Neural cell (in vitro differentiated cells): ENCODE results near the gene P2RY6. TPM values are rescaled to one million over a fixed set of nuclear protein-coding genes. Genes with fewer than 3 reads are reported as not detected.

ENCODE experiments used
- H2AFZ ChIP-seq: fragments of 200-600, 300-800 bp; sonication (generic), shearing (Covaris generic); 2 replicates; pipeline ENCODE4 v1.6.0; 2014; ENCODE audit warnings: low read depth, mild to moderate bottlenecking, antibody characterized with exemption, low read length, moderate library complexity
- H3F3A ChIP-seq: fragments of 200-600 bp; shearing (Covaris generic); 2 replicates; pipeline ENCODE4 v1.6.1; 2016; ENCODE audit warnings: mild to moderate bottlenecking, moderate library complexity, mixed read lengths, antibody characterized with exemption, low read length; ENCODE audit not compliant: insufficient read depth, poor library complexity, severe bottlenecking
- H3K27ac ChIP-seq: fragments of 200-600, 300-800 bp; sonication (generic), shearing (Covaris generic); 2 replicates; pipeline ENCODE4 v1.5.1; 2014; ENCODE audit warnings: mild to moderate bottlenecking, low read length, moderate library complexity
- H3K27me3 ChIP-seq: fragments of 300-800, 200-600 bp; sonication (generic), shearing (Covaris generic); 2 replicates; pipeline ENCODE4 v1.6.0; 2014; ENCODE audit warnings: mild to moderate bottlenecking, low read depth, low read length, moderate library complexity; ENCODE audit not compliant: insufficient read depth
- H3K36me3 ChIP-seq: fragments of 300-800, 200-600 bp; sonication (generic), shearing (Covaris generic); 2 replicates; pipeline ENCODE4 v1.5.1; 2014; ENCODE audit warnings: mild to moderate bottlenecking, antibody characterized with exemption, low read length, moderate library complexity; ENCODE audit not compliant: insufficient read depth
- H3K4me2 ChIP-seq: fragments of 300-800, 200-600 bp; sonication (generic), shearing (Covaris generic); 2 replicates; pipeline ENCODE4 v1.6.0; 2014; ENCODE audit warnings: mild to moderate bottlenecking, low read length
- H3K4me3 ChIP-seq: fragments of 300-800, 200-600 bp; sonication (generic), shearing (Covaris generic); 2 replicates; pipeline ENCODE4 v1.5.1; 2014; ENCODE audit warnings: mild to moderate bottlenecking, low read length, moderate library complexity
- H3K79me2 ChIP-seq: fragments of 200-600 bp; shearing (Covaris generic); replicated peaks from 2 replicates; pipeline ENCODE4 v1.6.0; 2014; ENCODE audit warnings: mild to moderate bottlenecking, low read length, moderate library complexity; ENCODE audit not compliant: insufficient read depth
- H3K9ac ChIP-seq: fragments of 300-800, 200-600 bp; sonication (generic), shearing (Covaris generic); 2 replicates; pipeline ENCODE4 v1.6.1; 2016; ENCODE audit warnings: mild to moderate bottlenecking, low read length, mixed read lengths
- H3K9me2 ChIP-seq: fragments of 200-600 bp; shearing (Covaris generic); 2 replicates; pipeline ENCODE4 v1.6.1; 2016; ENCODE audit warnings: mild to moderate bottlenecking, low read length, mixed read lengths; ENCODE audit not compliant: insufficient read depth
- H3K9me3 ChIP-seq: fragments of 200-600, 300-800 bp; sonication (generic), shearing (Covaris generic); 2 replicates; pipeline ENCODE4 v1.6.1; 2016; ENCODE audit warnings: mild to moderate bottlenecking, mixed run types, low read length, moderate library complexity, mixed read lengths
- H4K20me1 ChIP-seq: fragments of 200-600 bp; shearing (Covaris generic); 2 replicates; pipeline ENCODE4 v1.6.1; 2016; ENCODE audit warnings: mild to moderate bottlenecking, mixed run types; ENCODE audit not compliant: insufficient read depth
- CTCF ChIP-seq: fragments of 450-650 bp; IDR thresholded peaks from 2 replicates; pipeline ENCODE4 v1.5.1; 2014; ENCODE audit warnings: antibody characterized with exemption, mild to moderate bottlenecking, moderate library complexity; ENCODE audit not compliant: poor library complexity, severe bottlenecking
- EP300 ChIP-seq: fragments of 450-650 bp; conservative IDR thresholded peaks from 2 replicates; pipeline ENCODE4 v1.6.1; 2014; ENCODE audit warnings: antibody characterized with exemption, mild to moderate bottlenecking, moderate library complexity; ENCODE audit not compliant: poor library complexity, severe bottlenecking
- EZH2 ChIP-seq: fragments of 200-600, 300-800 bp; shearing (Covaris generic), sonication (generic); IDR thresholded peaks from 2 replicates; pipeline ENCODE4 v1.6.1; 2014; ENCODE audit warnings: antibody characterized with exemption, low read length, borderline replicate concordance, mild to moderate bottlenecking; ENCODE audit not compliant: insufficient read depth, poor library complexity, severe bottlenecking
- MXI1 ChIP-seq: fragments of 450-650 bp; conservative IDR thresholded peaks from 2 replicates; pipeline ENCODE4 v1.6.1; 2014; ENCODE audit warnings: antibody characterized with exemption, mild to moderate bottlenecking; ENCODE audit not compliant: poor library complexity, severe bottlenecking
- POLR2AphosphoS5 ChIP-seq: IDR thresholded peaks from 2 replicates; pipeline ENCODE4 v1.6.1; 2012
- RAD21 ChIP-seq: fragments of 450-650 bp; conservative IDR thresholded peaks from 2 replicates; pipeline ENCODE4 v1.6.1; 2014; ENCODE audit warnings: antibody characterized with exemption, mild to moderate bottlenecking, moderate library complexity
- SMC3 ChIP-seq: fragments of 450-650 bp; conservative IDR thresholded peaks from 2 replicates; pipeline ENCODE4 v1.6.1; 2014; ENCODE audit warnings: antibody characterized with exemption, mild to moderate bottlenecking, moderate library complexity; ENCODE audit not compliant: poor library complexity
- TAF1 ChIP-seq: IDR thresholded peaks from 2 replicates; pipeline ENCODE4 v1.6.1; 2012; ENCODE audit warnings: low read depth
- polyA plus RNA-seq: library from polyadenylated mRNA; depleted of rRNA; stranded (reverse); fragments of >200 nt; gene quantifications from 2 replicates; pipeline ENCODE4 v1.2.3, GENCODE V29; 2014
- TF ChIP-seq, protein P1 (sequence below): IDR thresholded peaks from 2 replicates; pipeline ENCODE4 v1.6.1; 2012; ENCODE audit warnings: borderline replicate concordance

P2RY6 gene
- polyA plus RNA-seq, 1 donor from 2014 or later, result not detected

DNA sequence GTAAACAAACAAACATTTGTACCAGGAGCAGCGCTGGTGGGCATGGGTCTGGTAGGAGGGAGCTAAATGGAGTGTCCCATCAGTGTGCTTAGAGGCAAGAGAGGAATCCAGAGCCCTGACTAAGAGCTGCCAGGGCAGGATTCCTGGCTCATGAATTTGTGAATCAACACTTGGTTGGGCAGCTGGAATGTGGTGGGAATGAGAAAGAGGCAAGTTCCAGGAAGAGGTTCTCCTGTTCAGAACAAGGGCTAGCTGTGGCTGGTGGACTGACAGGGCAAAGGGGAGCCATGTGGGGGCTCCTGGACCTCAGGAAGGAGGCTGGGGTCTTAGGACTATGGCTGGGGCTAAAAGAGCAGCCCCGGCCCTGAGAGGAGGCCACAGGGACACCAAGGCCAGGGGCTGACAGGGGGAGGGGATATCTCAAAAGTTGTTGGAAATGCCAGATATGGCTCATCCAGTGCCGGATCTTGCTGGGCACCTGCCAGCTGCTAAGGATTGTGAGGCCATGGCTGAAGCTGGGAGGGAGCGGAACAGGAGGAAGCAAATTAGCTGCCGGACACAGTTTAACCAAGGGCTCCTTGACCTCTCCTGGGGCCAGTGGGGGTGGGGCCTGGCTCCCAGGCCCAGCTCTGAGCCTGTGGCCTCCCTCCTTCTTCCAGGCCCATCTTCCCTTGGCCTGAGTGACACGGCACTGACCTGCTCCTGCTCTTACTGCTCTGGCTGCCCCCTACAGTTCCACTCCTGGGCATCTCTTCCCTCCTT, 14.6 kb upstream of the P2RY6 start:
- no peak for TF ChIP-seq POLR2AphosphoS5
- no peak for TF ChIP-seq EP300
- TF ChIP-seq, protein P1, sequence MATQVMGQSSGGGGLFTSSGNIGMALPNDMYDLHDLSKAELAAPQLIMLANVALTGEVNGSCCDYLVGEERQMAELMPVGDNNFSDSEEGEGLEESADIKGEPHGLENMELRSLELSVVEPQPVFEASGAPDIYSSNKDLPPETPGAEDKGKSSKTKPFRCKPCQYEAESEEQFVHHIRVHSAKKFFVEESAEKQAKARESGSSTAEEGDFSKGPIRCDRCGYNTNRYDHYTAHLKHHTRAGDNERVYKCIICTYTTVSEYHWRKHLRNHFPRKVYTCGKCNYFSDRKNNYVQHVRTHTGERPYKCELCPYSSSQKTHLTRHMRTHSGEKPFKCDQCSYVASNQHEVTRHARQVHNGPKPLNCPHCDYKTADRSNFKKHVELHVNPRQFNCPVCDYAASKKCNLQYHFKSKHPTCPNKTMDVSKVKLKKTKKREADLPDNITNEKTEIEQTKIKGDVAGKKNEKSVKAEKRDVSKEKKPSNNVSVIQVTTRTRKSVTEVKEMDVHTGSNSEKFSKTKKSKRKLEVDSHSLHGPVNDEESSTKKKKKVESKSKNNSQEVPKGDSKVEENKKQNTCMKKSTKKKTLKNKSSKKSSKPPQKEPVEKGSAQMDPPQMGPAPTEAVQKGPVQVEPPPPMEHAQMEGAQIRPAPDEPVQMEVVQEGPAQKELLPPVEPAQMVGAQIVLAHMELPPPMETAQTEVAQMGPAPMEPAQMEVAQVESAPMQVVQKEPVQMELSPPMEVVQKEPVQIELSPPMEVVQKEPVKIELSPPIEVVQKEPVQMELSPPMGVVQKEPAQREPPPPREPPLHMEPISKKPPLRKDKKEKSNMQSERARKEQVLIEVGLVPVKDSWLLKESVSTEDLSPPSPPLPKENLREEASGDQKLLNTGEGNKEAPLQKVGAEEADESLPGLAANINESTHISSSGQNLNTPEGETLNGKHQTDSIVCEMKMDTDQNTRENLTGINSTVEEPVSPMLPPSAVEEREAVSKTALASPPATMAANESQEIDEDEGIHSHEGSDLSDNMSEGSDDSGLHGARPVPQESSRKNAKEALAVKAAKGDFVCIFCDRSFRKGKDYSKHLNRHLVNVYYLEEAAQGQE, result no peak
- TF ChIP-seq EZH2, result no peak
- no peak for TF ChIP-seq TAF1
- no peak for TF ChIP-seq CTCF
- TF ChIP-seq RAD21, result no peak
- no peak for TF ChIP-seq SMC3
- no peak for TF ChIP-seq MXI1
- Histone ChIP-seq H3K79me2 (no peaks in the 10 kb centered on the region), H3K9me3 (no peaks in the 10 kb centered on the region), H3K4me3 (no peak overlapping the region), H4K20me1 (no peaks in the 10 kb centered on the region), H3F3A (no peaks in the 10 kb centered on the region), H3K27ac (no peak overlapping the region), H3K27me3 (no peaks in the 10 kb centered on the region), H3K4me2 (no peak overlapping the region), H3K9ac (no peak overlapping the region), H3K36me3 (no peaks in the 10 kb centered on the region), H3K9me2 (no peaks in the 10 kb centered on the region), H2AFZ (no peak overlapping the region)

DNA sequence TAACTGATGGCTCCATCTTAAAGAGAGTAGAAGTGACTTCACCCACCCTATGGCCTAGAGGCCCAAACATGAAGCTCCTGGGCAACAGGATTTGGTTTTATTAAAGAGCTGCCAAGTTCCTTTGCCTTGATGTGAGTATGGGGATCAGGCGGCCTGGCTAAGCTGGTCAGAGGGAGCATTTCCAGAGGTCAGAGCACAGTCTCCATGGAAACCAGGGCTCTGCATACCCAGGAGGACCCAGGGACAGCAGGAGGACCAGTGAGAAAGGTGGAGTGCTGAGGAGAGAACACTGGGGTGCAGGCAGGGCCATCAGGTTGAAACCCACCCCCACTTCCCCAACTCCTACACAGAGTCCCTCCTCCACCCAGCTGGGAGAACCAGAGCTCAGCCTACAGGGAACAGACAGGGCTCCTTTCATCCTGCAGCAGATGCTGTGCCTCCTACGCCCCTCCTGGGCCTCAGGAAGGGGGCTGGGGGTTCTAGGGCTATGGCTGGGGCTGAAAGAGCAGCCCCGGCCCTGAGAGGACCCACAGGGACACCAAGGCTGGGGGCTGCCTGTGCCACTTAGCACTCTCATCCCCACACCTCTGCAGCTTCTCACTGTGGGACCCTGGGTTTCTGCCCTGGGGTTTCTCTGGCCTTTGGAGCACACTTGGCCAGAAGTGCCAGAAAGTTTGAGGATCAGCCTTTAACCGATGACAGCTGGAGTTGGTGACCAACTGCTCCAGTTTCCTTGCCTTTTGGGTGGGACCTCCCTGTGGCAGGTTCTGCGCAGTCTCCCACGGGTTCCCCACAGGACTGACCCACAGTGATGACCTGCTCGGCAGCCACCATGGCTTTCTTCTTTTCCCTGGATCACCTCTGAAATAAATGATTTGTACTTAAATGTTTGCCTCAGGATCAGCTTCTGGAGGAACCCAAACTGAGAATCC, 13.8 kb upstream of the P2RY6 start:
- Histone ChIP-seq H2AFZ (no peak overlapping the region), H3K4me2 (no peak overlapping the region), H3K27ac (no peak overlapping the region), H3K79me2 (no peaks in the 10 kb centered on the region), H3K36me3 (no peaks in the 10 kb centered on the region), H3K9me3 (no peaks in the 10 kb centered on the region), H4K20me1 (no peaks in the 10 kb centered on the region), H3F3A (no peaks in the 10 kb centered on the region), H3K4me3 (no peak overlapping the region), H3K27me3 (no peaks in the 10 kb centered on the region), H3K9me2 (no peaks in the 10 kb centered on the region), H3K9ac (no peak overlapping the region)
- TF ChIP-seq RAD21 (no peak), EZH2 (no peak), TAF1 (no peak), EP300 (no peak), POLR2AphosphoS5 (no peak)
- TF ChIP-seq, protein P1, result no peak
